NCI-H1694 (cell line): Measurements from ENCODE around the gene SLC44A5.

ENCODE experiments used
- DNase-seq: peaks from one replicate; lab custom pipeline; 2025; lab: John Stamatoyannopoulos, UW

SLC44A5 gene

DNA sequence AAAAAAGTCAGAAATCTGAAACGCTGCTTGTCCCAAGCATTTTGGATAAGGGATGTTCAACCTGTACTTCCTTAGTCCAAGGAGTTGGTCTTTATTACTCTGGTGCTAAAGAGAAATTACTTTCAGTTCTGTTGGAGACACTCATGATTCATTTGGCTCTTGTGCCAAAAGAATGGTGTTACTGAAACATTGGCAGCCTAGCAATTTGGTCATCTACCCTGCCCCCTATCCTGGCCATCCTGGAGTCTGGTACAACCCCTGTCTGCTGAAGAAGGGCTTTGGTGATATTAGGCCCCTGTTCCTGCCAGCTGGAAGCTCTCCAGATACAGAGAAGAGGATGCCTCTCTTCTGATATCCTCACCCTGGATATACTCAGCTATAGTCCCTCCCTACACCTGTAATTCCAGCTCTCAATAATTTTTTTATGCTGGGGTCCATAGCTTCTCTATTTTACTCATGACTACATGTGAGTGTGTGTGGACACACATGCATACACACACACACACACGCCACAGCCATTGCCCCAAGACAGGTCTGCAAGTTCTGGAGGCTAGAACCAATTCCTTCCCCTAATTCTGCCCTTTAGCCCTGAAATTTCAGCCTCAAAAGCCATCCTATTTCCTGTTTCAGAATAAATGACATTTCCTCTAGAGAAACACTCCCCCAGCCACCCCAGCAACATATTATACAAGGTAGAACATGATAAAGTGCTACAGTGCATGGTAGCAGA, 436.7 kb downstream of the SLC44A5 start:
- no peak for DNase-seq

- DNase-seq: no peak
Measured at GRCh38 chr1:75172556-75172955, 438.4 kb downstream of the SLC44A5 start.

- DNase-seq: no peak
Measured at GRCh38 chr1:75171876-75172275, 439.0 kb downstream of the SLC44A5 start.

DNA sequence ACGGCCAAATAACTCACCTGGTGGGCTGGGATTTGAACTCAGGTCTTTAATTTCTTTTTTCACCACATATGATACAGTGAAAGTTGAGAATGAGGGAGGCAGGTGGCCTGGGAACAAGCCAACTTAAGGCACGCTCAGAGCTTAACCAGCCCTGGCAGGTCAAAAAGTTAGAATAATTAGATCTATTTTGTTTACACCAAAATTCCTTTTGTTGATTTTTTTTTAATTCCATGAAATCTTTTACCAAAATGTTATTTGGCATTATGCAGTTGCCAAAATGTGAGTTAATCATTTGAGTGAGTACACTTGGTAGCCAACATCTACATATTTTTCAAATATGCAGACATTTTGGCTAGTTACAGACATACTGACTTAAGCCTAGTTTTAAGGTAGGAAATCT, 439.9 kb downstream of the SLC44A5 start:
- DNase-seq: no peak

- DNase-seq: no peak
Measured at GRCh38 chr1:75170011-75170410, 440.9 kb downstream of the SLC44A5 start.

DNA sequence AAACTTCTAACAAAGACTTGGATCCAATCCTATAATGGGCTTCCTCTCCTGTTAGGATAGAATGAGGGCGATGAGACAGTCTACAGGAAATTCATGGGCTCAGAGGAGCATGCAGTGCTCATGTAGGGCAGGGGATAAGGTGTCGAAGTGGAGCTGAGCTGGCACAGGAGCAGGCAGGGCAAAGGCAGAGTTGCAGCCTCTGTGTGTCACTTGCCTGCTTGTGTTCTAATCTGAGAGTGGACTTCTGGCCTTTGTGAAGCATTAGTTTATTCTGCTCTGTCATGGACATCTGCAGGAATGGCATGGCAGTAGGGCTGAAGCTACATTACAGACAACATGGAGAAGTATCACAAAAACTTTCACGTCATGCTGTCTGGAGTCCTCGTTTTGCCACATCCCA, 444.1 kb downstream of the SLC44A5 start:
- no peak for DNase-seq

GRCh38 chr1:75165264-75165663, 445.6 kb downstream of the SLC44A5 start:
- DNase-seq: no peak

GRCh38 chr1:75159154-75159553, 451.8 kb downstream of the SLC44A5 start:
- no peak for DNase-seq
